Tibial nerve (tissue), 4 donors: ENCODE results near the gene TBCD. TPM values are rescaled to one million over a fixed set of nuclear protein-coding genes. Genes with fewer than 3 reads are reported as not detected.

Experiments
- DNase-seq, 2 donors: peaks; one replicate each; pipeline ENCODE4 v3.0.0-alpha.2; 2019; ENCODE audit warnings: low spot score in 2 of 2
- H3K27ac ChIP-seq, 4 donors: fragments of 200-600 bp; sonication (generic) in 3 of 4; one replicate each; pipeline ENCODE4 v1.5.1; 2017 to 2019; ENCODE audit warnings: mild to moderate bottlenecking in 1 of 4
- H3K27me3 ChIP-seq, 2 donors: fragments of 200-600 bp; sonication (generic) in 1 of 2; one replicate each; pipeline versions ENCODE4 v1.5.1 to v1.6.0; 2017 to 2019
- H3K36me3 ChIP-seq, 3 donors: fragments of 200-600 bp; sonication (generic); one replicate each; pipeline ENCODE4 v1.5.1; 2018 to 2019
- H3K4me1 ChIP-seq, 4 donors: fragments of 200-600 bp; sonication (generic) in 3 of 4; one replicate each; pipeline ENCODE4 v1.5.1; 2017 to 2019
- H3K4me3 ChIP-seq, 4 donors: fragments of 200-600 bp; sonication (generic) in 3 of 4; one replicate each; pipeline ENCODE4 v1.5.1; 2017 to 2019; ENCODE audit warnings: mild to moderate bottlenecking in 1 of 4, moderate library complexity in 1 of 4
- H3K9me3 ChIP-seq, 4 donors: fragments of 200-600 bp; sonication (generic) in 3 of 4; one replicate each; pipeline ENCODE4 v1.5.1; 2017 to 2019
- CTCF ChIP-seq, 5 experiments: fragments of 200-600 bp in 3 of 5; fragments of 450-650 bp in 2 of 5; sonication (generic) in 3 of 5; IDR thresholded peaks; one replicate each; pipeline ENCODE4 v1.5.1; 2016 to 2019; ENCODE audit warnings: antibody characterized with exemption in 5 of 5, mild to moderate bottlenecking in 3 of 5, moderate library complexity in 2 of 5
- EP300 ChIP-seq, 2 donors: sonication (generic); formaldehyde crosslinking; IDR thresholded peaks; one replicate each; pipeline ENCODE4 v1.6.1; 2017; ENCODE audit warnings: antibody characterized with exemption in 2 of 2, mild to moderate bottlenecking in 1 of 2
- POLR2A ChIP-seq, 2 donors: fragments of 450-650 bp; IDR thresholded peaks; one replicate each; pipeline ENCODE4 v1.6.1; 2017; ENCODE audit warnings: antibody characterized with exemption in 2 of 2, mild to moderate bottlenecking in 2 of 2, moderate library complexity in 2 of 2
- WGBS, 2 donors: methylation state at CpG; one replicate each; pipeline ENCODE4 v1.1.5; 2018; 5-methylcytosine and 5-hydroxymethylcytosine counted together
- total RNA-seq, 4 donors: library from RNA; depleted of rRNA; stranded (reverse); fragments of >200 nt; gene quantifications; one replicate each; pipeline ENCODE4 v1.1.0, GENCODE V29; 2016

The TBCD gene
- total RNA-seq, 4 donors from 2014 or later: 42.6 to 115 (median 87.9) TPM

GRCh38 chr17:82831818-82832200, 79.9 kb downstream of the TBCD start:
- Histone ChIP-seq H3K4me3 (no peak overlapping the region), H3K9me3 (no peaks in the 10 kb centered on the region), H3K4me1 (peaks cover 0 to 9% (median 2%) of the 10 kb centered on the region in 4 donors), H3K27ac (no peak overlapping the region), H3K27me3 (no peaks in the 10 kb centered on the region), H3K36me3 (peaks cover 0 to 44% (median 0%) of the 10 kb centered on the region in 3 donors)
- 88 to 94% methylated on average over 18 of the region's 18 CpGs for WGBS, 2 donors
- no peak for TF ChIP-seq CTCF (IDR thresholded peaks at IDR 0.05)
- no peak for TF ChIP-seq EP300 (IDR thresholded peaks at IDR 0.05)
- no peak for TF ChIP-seq POLR2A (IDR thresholded peaks at IDR 0.05)
- DNase-seq: no peak

GRCh38 chr17:82832411-82832810, 80.5 kb downstream of the TBCD start:
- no peak for TF ChIP-seq CTCF (IDR thresholded peaks at IDR 0.05)
- no peak for TF ChIP-seq POLR2A (IDR thresholded peaks at IDR 0.05)
- TF ChIP-seq EP300 (IDR thresholded peaks at IDR 0.05): no peak
- Histone ChIP-seq H3K4me3 (no peak overlapping the region), H3K27ac (no peak overlapping the region), H3K9me3 (no peaks in the 10 kb centered on the region), H3K4me1 (peaks cover 0 to 15% (median 3%) of the 10 kb centered on the region in 4 donors), H3K36me3 (peaks cover 0 to 40% (median 0%) of the 10 kb centered on the region in 3 donors), H3K27me3 (no peaks in the 10 kb centered on the region)
- no peak for DNase-seq
- WGBS, 2 donors: 86 to 87% methylated on average over 20 of the region's 20 CpGs

GRCh38 chr17:82832881-82833475, 81.1 kb downstream of the TBCD start:
- WGBS, 2 donors: 90% methylated on average over 19 to 20 of the region's 20 CpGs
- no peak for DNase-seq
- H3K36me3 ChIP-seq: peaks cover 0 to 38% (median 0%) of the 10 kb centered on the region in 3 donors

GRCh38 chr17:82835122-82835521, 83.3 kb downstream of the TBCD start:
- no peak overlapping the region for H3K27ac ChIP-seq
- WGBS, 2 donors: 65 to 73% methylated on average over 9 of the region's 9 CpGs
- H3K4me3 ChIP-seq: no peak overlapping the region
- peaks cover 0 to 27% (median 0%) of the 10 kb centered on the region in 3 donors for H3K36me3 ChIP-seq
- H3K9me3 ChIP-seq: no peaks in the 10 kb centered on the region
- peaks cover 0 to 21% (median 6%) of the 10 kb centered on the region in 4 donors for H3K4me1 ChIP-seq
- no peaks in the 10 kb centered on the region for H3K27me3 ChIP-seq
- no peak for DNase-seq
- no peak for TF ChIP-seq CTCF (IDR thresholded peaks at IDR 0.05)
- no peak for TF ChIP-seq POLR2A (IDR thresholded peaks at IDR 0.05)
- TF ChIP-seq EP300 (IDR thresholded peaks at IDR 0.05): no peak

More at GRCh38 chr17:82832881-82833475, 81.1 kb downstream of the TBCD start:
- Histone ChIP-seq H3K4me3 (no peak overlapping the region), H3K9me3 (no peaks in the 10 kb centered on the region), H3K4me1 (peaks cover 0 to 21% (median 6%) of the 10 kb centered on the region in 4 donors), H3K27ac (no peak overlapping the region), H3K27me3 (no peaks in the 10 kb centered on the region)
- TF ChIP-seq EP300 (IDR thresholded peaks at IDR 0.05) (no peak), CTCF (IDR thresholded peaks at IDR 0.05) (no peak), POLR2A (IDR thresholded peaks at IDR 0.05) (no peak)

- Histone ChIP-seq H3K36me3 (peaks cover 0 to 21% (median 0%) of the 10 kb centered on the region in 3 donors), H3K27me3 (no peaks in the 10 kb centered on the region), H3K27ac (peak overlapping the region in 1 of 4 donors; percentile 39), H3K4me3 (no peak overlapping the region), H3K9me3 (no peaks in the 10 kb centered on the region), H3K4me1 (peaks cover 0 to 17% (median 5%) of the 10 kb centered on the region in 4 donors)
- 90 to 93% methylated on average over 28 of the region's 28 CpGs for WGBS, 2 donors
- no peak for TF ChIP-seq CTCF (IDR thresholded peaks at IDR 0.05)
- no peak for TF ChIP-seq EP300 (IDR thresholded peaks at IDR 0.05)
- TF ChIP-seq POLR2A (IDR thresholded peaks at IDR 0.05): no peak
- no peak for DNase-seq
Observed at GRCh38 chr17:82835766-82836512, 84.1 kb downstream of the TBCD start.
